ENCODE measurements around the gene ARAP2.

ARAP2 gene

DNA sequence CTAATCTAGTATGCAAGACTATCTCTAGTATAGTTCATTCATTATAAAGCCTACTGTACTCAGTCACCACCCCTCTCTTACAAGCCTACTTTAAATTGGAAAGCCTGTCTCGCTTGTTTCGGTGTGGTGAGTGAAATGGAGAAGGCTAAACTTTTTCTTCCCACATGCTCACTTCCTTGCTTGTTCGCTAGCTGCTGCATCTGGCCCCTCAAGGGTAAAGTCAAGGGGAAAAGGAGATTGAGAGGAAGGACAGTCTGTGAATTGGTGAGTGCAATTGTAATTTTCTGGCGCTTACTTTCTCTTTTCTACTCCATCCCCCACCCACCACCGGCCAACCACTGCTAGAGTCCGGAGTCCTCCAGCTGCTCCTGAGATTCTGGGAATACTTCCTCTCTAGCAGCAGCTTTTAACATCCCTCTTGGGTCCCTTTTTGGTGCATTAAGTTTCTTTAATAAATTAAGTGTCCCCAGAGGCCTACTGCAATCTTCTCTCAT lies 12.1 kb upstream of the ARAP2 start:
- no peak for DNase-seq (ENCODE audit: low read depth in 3 of 3)

DNA sequence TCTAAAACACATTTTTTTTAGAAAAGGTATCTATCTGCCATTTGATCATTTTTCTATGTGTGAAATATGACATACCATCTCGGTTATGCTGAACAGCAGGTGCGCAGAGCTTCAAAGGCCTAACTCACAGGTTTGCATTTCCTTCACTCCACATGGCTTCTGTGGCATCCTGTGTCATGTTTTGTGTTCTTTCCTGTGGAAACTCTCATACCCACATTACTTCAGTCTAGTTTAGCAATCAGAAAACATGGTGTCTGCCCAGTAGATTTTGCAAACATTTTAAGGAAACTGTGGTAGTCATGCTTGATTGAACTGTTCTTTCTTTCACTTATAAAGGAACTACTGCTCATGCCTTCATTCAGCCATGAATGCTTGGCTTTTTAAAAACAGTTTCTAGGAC lies 11.3 kb upstream of the ARAP2 start:
- peak in 1 of 3 experiments; percentile 22 for DNase-seq (ENCODE audit: low read depth in 3 of 3)

DNA sequence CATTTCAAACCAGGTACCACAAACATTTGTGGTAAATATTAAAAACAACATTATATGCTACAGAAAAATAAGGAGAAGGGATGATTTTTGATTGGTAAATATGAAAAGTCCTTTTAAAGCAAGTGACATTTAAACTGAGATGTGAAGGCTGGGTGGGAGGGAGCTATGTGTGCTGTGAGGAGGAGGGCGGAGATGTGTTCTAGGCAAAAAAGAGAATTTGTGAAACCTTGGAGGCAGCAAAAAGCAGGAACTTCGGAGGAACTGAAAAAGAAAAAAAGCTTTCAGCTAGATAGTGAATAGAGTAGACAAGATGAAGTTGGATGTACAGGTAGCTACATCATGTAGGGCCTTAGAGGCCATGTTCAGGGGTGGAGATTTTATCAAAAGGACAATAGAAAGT lies 10.1 kb upstream of the ARAP2 start:
- DNase-seq (ENCODE audit: low read depth in 3 of 3) = no peak

DNA sequence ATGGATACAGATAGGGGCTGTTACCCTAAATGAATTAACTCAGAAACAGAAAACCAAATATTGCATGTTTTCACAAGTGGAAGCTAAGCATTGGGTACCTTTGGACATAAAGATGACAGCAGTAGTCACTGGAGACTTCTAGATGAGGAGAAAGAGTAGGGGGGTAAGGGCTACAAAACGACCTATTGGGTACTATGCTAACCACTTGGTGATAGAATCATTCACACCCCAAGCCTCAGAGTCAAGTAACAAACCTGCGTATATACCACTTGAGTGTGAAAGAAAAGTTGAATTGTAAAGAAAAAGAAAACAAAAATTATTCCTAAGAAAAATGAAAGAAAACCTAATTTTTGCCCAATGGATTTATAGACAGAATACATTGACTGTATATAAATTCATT lies 7.7 kb upstream of the ARAP2 start:
- no peak for DNase-seq (ENCODE audit: low read depth in 3 of 3)

DNA sequence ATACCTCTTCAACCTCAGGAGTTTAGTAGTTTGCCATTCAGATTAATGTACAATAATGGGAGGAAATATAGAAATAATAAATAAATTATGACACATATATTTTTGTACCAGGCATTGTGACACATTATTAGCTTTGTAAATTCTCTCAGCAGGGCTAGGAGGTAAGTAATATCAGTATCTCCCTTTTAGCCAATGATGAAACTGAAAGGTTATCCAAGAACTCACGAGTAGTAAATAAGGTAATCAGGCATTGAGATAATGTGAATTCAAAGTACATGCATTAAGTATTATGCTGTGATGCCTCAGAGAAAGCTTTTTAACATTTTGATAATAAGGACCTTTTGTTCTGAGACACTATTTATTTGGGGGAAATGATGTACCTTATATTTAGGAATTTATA lies 5.3 kb upstream of the ARAP2 start:
- no peak for DNase-seq (ENCODE audit: low read depth in 3 of 3)

DNA sequence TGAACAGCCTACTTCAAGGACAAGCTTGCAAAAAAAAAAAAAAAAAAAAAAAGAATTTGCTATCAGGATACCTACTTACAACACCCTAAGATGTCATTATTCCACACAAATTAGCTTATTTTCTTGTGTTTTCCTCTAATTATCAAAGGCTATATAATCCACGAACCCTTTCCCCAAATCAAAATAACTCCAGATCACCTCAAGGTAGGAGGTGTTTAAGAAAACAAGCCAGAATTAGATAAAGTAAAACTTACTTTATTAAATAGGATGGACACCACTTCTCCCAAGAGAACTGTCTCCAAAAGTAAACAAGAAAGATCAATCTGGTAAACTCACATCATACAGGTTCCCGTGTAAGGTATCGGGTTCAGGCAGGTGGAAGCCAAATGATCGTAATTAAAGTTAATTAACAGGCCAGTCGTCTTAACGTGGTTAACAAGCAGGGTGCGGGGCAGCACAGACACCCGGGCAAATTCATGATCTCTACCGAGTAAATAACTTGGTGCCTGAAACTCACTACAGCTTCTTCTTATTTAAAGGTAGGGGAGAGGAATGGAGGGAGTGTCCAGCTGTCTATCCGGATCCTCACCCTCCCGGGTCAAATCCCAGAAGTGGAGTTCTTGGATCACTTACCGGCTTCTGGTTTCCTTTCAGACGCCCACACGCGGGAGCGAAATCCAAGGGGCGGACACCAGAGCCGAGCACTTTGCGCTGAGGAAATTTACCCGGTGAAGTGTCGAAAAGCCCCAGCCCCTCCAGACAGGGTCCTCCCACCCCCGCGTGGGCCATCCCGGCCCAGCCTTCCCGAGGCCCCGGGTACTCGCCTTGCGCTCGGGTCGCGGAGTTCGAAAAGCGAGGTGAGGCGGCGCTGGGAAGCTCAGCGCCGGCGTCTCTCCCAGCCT lies 708 bp downstream of the ARAP2 start:
- DNase-seq (ENCODE audit: low read depth in 3 of 3) = peak in 2 of 3 experiments; percentile 38 to 48

DNA sequence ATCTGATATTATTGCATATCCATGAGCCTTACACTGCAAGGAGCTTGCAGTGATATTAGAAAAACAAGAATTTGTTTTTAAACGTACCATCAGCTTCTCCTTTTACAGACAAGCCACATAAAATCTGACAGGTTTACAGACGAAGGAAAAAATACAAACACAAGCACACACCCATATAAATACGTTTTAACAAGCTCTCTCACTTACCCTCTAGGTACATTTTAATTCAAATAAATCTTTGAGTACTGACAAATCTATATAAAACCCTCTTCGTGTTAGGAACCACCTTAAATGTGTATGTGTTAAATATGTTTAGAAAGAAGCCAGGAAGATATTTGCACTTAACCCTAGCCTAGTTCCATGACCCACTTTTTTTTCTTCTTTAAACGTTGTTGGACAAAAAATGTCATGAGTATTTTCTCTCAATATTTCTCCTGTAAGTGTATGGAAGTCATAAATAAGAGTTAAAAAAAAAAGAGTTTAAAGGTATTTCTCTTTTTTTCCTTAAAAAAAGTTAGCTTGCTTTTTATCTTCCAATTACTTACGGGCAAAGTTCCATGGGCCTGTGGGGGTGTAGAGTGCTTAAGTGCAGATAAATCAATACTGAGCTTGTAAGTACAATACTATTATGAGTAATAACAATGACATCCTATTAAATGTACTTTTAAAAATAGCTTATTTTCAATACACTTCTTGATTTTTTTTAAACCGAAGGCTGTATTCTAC lies 1.5 kb downstream of the ARAP2 start:
- DNase-seq (ENCODE audit: low read depth in 3 of 3) = no peak

DNA sequence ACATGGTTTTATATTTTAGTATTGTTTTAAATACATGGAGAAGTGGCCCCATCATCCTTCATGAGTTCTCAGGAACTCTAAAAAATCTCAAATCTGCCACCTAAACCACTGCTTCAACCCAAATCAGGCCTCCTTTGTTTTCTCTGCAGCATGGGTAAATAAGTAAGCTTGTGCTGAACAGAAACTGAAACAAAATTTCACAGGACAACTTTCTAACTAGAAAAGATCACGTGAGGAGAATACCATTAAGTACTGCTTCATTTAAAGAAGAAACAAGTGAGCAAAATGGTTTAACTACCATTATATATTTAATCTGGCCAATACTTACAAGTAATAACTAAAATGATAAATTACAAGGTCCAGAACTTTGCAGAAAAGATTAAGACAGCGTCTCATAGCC lies 2.5 kb downstream of the ARAP2 start:
- DNase-seq (ENCODE audit: low read depth in 3 of 3) = no peak

DNA sequence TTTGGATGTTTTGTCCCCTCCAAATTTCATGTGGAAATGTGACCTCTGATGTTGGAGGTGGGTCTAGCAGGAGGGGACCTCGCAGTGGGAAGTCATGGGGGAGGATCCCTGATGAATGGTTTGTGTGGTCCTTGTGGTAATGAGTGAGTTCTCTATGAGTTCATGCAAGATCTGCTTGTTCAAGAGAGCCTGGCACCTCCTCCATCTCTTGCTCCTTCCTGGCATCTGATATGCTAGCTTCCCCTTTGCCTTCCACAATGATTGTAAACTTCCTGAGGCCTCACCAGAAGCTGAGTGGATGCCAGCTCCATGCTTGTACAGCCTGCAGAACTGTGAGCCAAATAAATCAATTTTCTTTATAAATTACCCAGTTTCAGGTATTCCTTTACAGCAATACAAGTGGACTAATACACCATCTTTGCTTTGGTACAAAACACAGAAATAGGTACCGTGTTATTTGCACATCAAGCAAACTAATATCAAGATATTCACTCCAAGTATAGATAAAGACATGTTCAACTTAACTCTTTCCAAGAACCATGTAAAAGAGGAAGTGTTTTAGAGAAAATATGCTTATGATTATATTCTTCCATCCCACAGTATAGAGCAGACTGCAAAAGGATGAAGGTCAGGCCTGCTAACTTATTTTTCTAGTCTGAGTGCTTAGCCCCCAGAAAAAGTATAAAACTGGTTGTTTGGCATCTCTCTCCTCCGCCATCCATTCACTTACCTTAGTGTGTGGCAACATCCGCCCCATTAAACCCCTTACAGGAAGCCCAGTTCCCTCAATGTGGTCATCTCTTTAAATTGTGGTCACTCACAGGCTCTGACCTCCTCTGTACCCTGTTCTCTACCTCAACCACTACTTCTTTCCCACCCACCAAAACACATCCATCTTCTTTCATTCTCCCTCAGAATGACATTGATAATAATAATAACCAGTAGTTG lies 6.7 kb downstream of the ARAP2 start:
- no peak for DNase-seq (ENCODE audit: low read depth in 3 of 3)

DNA sequence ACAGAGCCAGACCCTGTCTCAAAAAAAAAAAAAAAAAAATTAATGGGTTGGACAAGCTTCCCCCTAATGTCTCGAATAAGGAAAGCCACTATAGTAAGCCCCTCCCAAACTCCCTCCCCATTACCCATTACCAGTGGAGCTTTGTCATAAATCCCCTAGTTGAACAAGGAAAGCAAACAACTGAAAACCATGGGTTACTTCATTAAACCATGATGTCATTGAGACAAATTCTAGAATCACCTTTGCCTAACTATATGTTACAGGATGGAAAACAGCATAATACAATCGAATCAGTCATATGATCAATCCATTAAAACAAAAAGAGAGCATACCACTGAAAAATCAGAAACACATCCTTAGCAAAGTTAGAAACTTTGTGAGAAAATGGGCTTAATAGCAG lies 8.2 kb downstream of the ARAP2 start:
- DNase-seq (ENCODE audit: low read depth in 3 of 3) = no peak

DNA sequence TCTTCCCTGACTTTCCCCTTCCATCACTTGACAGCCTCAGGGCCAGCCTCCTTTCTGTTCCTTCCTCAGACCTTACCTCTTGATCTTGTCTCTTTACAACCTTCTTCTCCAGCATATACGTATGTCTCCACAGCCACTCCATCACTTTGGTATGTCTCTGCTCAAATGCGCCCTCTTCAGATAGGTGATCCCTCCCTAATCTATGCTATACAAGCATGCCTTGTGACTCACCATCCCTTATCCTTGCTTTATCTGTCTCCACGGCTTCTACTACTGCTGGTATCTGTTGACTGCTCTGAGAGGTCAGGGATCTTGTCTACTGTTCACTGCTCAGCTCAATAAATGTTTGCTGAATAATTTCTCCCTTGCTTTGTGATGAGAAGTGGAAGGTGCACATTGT lies 9.0 kb downstream of the ARAP2 start:
- no peak for DNase-seq (ENCODE audit: low read depth in 3 of 3)

DNA sequence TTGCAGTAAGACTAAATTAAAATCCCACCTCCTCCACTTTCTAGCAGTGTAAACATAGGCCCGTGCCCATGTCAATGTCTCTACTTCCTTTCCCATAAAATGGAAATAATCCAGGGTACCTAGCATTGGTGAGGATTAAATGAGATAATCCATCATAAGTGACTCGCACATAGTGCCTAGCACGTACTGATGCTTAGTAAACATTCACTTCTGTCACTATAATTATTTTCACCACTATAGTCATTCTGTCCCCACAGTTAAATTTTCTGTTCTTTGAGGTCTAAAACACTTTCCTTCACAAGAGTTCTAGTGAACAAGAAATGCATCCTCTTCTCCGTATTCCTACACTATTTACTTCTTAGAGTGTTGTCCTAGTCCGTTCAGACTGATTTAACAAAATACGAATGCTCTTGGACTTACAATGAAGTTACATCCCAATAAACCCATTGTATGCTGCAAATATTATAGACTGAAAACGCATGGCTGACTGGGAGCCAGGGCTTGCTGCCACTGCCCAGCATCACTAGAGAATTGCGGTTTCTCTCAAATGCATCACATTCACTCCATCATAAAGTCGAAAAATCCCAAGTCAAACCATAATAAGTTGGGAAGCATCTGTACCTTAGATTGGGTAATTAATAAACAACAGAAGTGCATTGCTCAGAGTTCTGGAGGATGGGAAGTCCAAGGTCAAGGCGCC lies 10.6 kb downstream of the ARAP2 start:
- no peak for DNase-seq (ENCODE audit: low read depth in 3 of 3)

DNA sequence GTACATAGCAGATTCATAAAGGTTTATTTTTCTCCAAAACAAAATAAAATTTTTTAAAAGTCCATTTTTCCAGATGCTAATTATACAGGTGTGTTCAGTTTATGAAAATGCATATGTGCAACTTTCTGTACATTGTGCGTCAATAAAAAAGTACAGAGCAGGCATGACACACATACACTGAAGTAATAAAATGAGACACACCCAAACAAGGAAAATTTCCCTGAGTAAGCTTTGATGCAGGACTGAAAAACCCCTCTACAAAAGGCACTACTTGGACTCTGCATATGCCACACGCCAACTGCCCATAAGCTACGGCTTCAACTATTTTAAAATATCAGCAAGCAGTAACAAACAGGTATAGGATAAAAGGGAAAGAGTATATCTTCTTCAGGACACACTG lies 13.8 kb downstream of the ARAP2 start:
- DNase-seq (ENCODE audit: low read depth in 3 of 3) = no peak

DNA sequence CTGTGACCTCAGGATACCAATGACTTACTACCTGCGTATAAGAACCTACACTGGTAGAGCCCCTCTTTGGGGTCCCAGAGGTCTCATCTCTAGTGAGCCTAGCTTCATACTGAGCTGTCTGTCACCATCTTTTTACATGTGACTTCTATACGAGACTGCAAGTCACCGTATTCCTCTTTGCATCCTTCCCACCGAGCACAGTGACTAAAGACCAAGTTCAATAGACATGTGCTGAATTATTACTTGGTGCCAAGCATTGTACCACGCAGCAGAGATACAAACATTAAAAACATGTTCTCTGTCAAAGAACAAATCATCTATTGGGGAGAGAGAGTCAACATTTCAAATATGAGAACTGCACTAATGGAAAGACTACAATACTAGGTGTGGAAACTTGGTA lies 16.4 kb downstream of the ARAP2 start:
- no peak for DNase-seq (ENCODE audit: low read depth in 3 of 3)

DNA sequence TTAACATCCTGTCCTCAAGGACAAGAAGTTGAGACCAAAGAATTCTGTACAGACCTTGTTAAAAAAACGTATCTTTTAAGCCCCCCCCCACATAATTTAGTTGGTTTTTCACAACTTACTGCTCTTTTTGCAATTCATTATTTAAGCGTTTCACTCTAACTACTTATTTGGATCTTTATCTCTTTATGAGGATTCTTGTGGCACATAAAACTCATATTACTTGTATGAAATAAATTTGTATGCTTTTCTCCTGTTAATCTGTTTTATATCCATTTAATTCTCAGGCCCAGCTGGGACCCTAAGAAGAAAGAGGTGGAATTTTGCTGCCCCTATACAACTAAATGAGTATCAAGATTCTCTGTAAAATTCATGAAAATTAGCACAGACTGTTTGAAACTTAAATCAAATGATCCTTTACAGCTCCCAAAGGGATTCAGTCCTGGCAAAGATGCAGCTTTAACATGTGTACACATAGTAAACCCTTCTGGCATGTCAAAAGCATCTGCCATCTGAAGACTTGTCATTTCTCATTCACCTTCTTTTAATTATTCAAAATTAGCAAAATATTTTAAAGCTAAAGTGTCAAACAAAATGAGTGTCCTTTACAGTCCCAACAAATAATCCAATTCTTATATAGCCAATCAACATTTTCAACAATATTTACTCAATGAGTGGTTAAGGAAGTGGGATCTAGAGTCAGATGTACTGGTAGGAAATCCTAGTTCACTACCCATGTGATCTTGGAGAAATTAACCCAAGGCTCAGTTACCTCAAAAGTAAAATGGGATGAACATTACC lies 17.7 kb downstream of the ARAP2 start:
- no peak for DNase-seq (ENCODE audit: low read depth in 3 of 3)

DNA sequence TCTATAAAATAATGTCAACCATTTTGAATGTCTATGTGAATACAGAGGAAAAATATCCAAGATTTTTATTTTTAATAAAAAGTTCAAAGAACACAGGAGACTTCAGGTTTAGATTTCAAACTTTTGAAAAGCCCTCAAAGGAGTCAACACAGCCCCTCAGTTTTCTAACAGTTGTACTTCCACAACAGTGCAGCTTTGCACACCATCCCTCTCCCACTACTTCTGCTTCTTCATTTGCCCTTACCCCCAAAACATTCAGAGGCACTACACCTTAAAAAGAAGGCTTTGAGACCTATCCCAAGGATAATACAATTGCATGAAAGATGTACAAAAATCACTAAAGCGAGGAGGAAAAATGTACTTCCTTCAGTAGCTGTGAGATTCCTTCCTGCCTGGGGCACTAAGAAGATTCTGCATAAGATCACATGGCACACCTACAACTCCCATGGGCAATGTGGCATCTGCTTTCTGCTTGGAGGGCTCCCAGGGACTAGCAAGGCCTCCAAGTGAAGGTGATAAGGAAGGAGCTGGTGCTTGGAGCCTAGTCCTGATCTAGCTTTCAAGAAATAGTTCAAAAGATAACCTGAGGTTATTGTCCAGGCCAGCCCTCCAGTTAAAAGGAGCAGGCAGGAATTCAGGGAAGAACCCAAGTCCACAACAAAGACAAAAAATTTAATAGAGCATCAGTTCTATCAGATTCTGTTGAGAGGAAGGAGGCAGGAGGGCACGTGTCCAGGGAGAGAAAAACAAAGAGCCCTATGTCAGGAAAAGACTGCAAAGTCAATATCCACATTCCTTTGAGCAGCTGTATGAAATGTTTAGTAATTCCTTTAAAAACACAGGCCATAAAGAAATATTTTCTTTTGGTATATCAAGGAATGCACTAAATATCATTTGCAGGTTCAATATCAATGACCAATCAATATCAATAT lies 19.1 kb downstream of the ARAP2 start:
- DNase-seq (ENCODE audit: low read depth in 3 of 3) = no peak

DNA sequence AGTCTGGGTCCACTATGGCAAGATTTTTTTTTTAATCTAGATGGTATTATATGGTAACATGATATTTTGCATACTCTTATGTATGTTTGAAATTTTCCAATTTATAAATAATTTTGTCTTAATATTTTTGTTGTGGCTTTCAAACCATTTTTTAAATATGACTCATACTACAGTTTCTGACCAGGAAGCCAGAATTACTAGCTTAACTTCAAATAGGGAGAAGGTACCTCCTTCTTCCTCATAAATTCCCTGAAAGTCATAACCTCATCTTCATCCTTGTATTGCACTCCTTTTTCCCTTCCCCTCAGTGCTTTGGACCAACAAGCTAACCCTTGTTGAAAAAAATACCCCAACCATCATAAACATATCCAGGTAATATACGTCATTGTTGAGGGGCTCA lies 21.6 kb downstream of the ARAP2 start:
- DNase-seq (ENCODE audit: low read depth in 3 of 3) = no peak

DNA sequence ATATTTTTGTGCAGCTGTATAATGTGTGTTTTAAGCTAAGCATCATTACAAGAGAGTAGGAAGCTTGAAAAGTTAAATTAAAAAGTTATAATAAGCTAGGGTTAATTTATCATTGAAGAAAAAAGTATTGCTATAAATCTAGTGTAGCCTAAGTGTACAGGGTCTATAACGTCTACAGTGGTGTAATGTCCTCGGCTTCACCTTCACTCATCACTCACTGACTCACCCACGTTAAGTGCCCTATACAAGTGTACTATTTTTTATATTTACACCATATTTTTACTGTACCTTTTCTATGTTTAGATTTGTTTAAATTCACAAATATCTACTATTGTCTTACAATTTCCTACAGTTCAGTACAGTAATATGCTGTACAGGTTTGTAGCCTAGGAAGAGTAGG lies 23.5 kb downstream of the ARAP2 start:
- no peak for DNase-seq (ENCODE audit: low read depth in 3 of 3)

DNA sequence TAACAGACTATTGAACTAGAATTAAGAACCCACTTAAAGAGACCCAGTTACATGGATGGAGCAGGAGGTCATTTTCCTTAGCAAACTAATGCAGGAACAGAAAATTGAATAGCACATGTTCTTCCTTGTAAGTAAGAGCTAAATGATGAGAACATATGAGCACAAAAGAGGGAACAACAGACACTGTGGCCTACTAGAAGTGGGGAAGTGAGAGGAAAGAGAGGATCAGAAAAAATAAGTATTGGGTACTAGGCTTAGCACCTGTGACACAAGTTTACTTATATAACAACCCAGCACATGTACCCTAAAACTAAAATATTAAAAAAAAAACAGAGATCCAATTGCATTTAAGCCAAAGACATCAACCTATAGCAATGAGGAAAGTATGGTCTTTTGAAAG lies 26.2 kb downstream of the ARAP2 start:
- no peak for DNase-seq (ENCODE audit: low read depth in 3 of 3)
